Measurements from ENCODE around the gene CLEC4E.

The CLEC4E gene

DNA sequence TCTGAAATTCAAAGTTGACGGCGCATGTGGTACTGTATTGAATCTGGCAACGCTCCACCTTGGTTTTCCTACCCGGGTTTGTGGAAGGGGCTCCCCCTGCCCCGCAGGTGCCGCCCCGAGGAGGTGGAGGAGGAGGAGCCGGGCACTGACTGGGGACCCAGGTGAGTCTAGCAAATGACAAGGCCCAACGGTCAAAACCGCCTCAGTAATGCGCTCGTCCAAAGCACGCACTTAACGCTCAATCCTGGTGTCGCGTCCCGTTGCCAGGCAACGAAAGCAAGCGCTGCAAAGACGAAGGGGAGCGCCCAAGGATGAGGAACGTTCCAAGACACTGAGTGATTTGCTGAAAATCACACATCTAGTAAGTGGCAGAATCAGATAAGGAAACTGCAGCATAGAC, 24.0 kb upstream of the CLEC4E start:
- no peak overlapping the region for H3K27ac ChIP-seq
- no peak overlapping the region for H3K4me3 ChIP-seq
- TF ChIP-seq, protein P1, sequence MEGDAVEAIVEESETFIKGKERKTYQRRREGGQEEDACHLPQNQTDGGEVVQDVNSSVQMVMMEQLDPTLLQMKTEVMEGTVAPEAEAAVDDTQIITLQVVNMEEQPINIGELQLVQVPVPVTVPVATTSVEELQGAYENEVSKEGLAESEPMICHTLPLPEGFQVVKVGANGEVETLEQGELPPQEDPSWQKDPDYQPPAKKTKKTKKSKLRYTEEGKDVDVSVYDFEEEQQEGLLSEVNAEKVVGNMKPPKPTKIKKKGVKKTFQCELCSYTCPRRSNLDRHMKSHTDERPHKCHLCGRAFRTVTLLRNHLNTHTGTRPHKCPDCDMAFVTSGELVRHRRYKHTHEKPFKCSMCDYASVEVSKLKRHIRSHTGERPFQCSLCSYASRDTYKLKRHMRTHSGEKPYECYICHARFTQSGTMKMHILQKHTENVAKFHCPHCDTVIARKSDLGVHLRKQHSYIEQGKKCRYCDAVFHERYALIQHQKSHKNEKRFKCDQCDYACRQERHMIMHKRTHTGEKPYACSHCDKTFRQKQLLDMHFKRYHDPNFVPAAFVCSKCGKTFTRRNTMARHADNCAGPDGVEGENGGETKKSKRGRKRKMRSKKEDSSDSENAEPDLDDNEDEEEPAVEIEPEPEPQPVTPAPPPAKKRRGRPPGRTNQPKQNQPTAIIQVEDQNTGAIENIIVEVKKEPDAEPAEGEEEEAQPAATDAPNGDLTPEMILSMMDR (IDR thresholded peaks at IDR 0.05), result no peak
- DNase-seq (ENCODE audit: low spot score), result no peak

DNA sequence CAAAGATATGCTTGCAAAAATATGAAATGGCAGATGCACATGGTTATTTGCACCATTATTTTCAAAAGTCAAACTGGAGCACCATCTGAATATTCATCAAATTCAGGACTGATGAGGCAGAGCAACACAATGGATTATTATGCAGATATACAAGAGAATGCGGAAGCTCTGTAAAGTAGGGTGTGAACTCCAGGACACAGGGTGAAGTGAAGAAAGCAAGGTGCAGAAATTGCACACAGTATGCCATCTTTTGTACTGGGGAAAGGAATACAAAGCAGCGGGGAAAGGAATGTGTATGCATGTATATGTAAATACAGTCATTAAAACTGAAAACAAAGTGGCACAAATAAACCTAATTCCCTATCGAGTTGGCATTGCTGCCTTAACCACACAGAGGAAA, 22.7 kb upstream of the CLEC4E start:
- TF ChIP-seq, protein P1 (IDR thresholded peaks at IDR 0.05), result no peak
- H3K27ac ChIP-seq, result no peak overlapping the region
- no peak overlapping the region for H3K4me3 ChIP-seq

DNA sequence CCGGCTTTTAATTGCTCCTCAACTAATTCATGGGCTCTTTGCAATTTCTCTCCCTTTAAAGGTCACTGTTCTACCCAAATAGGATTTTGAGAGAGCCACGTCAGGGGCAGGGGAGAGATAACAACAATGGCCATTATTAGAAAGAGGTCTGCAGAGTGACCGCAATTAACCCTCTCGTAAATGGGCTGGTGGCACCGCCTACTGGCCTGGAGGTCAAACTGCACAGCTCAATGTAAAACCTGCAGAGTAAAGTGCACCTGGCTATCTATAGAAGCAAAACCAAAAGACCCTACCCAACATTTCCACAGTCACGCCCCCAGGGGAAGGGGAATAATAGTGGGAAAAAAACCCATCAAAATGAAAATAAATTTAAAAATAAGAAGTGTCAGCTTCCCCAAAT, 21.6 kb upstream of the CLEC4E start:
- H3K4me3 ChIP-seq, result no peak overlapping the region
- no peak overlapping the region for H3K27ac ChIP-seq
- TF ChIP-seq, protein P1 (IDR thresholded peaks at IDR 0.05), result no peak
- no peak for DNase-seq (ENCODE audit: low spot score)

More for the DNA sequence above, 22.7 kb upstream of the CLEC4E start:
- no peak for DNase-seq (ENCODE audit: low spot score)

- DNase-seq (ENCODE audit: low spot score), result no peak
- Histone ChIP-seq H3K4me3 (no peak overlapping the region), H3K27ac (no peak overlapping the region)
- TF ChIP-seq, protein P1 (IDR thresholded peaks at IDR 0.05), result no peak
Observed at GRCh38 chr12:8561011-8561410, 20.3 kb upstream of the CLEC4E start.

DNA sequence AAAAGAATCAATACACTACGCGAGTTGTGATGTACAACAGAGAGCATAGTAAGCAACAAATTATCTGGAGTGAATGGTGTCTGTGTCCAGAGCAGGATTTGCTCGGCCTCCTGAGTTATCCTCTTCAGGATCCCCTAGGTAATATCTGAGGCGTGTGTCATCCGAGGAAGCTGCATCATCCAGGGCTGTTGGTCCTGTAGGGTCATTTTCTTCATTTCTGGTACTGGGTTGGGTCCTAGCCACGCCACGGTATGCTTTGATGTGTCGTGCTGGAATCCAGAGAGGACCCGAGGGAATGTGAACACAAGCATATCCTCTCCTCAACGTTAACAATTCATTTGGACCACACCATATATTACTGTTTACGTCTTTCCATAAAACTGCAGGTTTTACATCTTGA, 19.0 kb upstream of the CLEC4E start:
- Histone ChIP-seq H3K27ac (no peak overlapping the region), H3K4me3 (no peak overlapping the region)
- TF ChIP-seq, protein P1 (IDR thresholded peaks at IDR 0.05), result no peak
- no peak for DNase-seq (ENCODE audit: low spot score)

DNA sequence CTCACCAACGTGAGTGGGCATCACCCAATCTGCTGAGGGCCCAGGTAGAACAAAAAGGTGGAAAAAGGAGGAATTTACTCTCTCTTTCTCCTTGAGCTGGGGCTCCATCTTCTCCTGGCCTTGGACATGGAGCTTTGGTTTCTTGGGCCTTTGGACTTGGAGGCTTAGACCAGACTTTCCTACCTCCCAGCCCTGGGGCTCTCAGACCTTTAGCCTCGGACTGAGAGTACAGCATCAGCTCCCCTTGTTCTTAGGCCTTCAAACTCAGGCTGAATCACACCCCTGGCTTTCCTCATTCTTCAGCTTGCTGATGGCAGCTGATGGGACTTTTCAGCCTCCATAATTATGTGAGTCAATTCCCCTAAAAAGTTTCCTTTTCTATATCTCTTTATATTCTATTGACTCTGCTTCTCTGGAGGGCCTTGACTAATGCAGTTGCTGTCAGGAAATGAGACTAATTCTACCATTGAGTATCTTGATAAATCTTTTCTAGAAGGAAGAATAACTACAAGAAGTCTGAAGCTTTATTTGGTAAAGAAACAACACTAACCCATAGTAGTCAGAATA, 15.9 kb upstream of the CLEC4E start:
- no peak for DNase-seq (ENCODE audit: low spot score)
- Histone ChIP-seq H3K4me3 (no peak overlapping the region), H3K27ac (no peak overlapping the region)
- TF ChIP-seq, protein P1 (IDR thresholded peaks at IDR 0.05), result no peak

DNA sequence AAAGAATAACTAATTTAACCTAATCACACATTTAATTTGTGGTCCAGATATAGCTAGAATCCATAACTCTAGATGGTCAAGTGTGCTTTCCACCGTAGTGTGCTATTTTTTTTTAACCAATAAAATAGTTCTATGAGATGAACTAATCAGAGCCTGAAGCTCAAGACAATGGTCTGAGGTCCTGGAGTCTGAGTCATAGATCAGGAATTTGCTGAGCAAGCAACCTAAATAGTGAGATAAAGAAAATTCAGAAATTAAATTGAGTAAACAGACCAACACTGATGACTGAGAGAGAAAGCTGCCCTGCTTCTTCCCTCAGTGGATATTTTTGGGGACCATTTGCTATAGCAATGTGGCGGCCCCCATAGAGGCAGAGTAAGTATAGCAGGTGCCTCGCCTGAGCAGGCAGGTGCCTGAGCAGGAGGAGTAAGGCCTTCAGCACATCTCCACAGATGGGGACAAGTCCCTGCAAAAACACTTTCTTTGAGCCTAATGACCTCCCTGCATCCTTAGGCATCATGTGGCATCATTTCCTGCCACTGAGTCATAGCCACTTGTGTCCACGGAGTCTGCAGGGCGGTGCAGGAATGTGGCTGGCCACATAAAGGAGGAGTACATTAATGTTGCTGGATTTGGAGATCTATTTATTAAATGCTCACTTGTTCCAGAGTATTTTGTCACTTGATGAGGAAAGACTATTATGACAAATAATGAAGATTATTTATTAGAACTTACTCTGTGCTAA, 13.9 kb upstream of the CLEC4E start:
- no peak overlapping the region for H3K27ac ChIP-seq
- TF ChIP-seq, protein P1 (IDR thresholded peaks at IDR 0.05), result no peak
- no peak for DNase-seq (ENCODE audit: low spot score)
- no peak overlapping the region for H3K4me3 ChIP-seq
